Measurements from ENCODE around the gene BAIAP2L2. TPM values are rescaled to one million over a fixed set of nuclear protein-coding genes. Genes with fewer than 3 reads are reported as not detected.
A peak's percentile ranks its signal among the peaks of the same experiment; 100 is the strongest.

The BAIAP2L2 gene
- total RNA-seq, 1 donor from 2014 or later = not detected

DNA sequence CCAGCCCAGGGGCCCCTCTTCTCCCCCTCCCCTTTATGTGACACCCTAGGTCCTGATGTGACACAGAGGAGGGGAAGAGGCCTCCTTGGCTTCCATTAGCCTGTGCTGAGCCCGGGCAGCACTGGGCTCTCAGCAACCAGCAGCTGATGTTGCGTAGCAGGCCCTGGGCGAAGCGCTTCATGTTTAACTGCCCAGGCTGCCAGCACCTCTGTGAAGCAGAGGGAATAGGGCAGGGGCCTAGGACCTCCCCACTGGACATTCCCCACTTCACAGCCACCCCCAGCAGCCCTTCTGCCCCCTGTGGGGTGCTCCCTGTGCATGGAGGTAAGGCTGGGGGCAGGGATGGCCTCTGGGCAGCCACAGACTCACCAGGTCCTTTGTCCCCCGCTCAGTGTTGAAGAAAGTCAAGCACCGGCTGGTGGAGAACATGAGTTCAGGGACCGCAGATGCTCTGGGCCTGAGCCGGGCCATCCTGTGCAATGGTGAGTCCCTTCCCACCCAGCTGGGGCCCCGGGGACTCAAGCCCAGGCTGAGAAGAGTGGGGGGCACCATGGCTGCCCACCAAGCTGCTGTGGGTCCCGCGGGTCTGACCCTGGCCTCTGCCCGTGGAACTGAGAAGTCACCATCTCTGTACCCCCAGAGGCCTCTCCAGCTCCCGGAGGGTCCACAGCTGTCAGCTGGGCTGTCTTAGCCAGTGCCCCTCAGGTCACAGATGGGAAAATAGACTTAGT, 41.7 kb downstream of the BAIAP2L2 start:
- DNase-seq (ENCODE audit: low read depth in 2 of 2) = no peak

GRCh38 chr22:38067761-38068360, 42.6 kb downstream of the BAIAP2L2 start:
- no peak for DNase-seq (ENCODE audit: low read depth in 2 of 2)

DNA sequence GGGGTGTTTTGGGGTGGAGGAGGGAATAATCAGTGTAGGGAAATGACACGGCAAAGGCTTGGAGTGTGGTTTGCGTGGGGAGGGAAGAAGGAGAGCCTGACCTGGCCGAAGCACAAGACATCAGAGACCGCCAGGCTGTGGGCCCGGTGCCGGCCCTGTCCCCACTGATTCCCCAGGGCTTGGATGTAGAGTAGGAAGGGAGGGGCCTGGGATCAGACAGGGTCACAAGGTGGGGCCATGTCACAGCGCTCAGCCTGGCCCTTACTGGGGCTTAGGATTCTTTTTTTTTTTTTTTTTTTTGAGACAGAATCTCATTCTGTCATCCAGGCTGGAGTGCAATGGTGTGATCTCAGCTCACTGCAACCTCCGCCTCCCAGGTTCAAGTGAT, 43.5 kb downstream of the BAIAP2L2 start:
- no peak for DNase-seq (ENCODE audit: low read depth in 2 of 2)

- DNase-seq (ENCODE audit: low read depth in 2 of 2) = no peak
These were observed 44.0 kb downstream of the BAIAP2L2 start for GRCh38 chr22:38066381-38067027.

DNA sequence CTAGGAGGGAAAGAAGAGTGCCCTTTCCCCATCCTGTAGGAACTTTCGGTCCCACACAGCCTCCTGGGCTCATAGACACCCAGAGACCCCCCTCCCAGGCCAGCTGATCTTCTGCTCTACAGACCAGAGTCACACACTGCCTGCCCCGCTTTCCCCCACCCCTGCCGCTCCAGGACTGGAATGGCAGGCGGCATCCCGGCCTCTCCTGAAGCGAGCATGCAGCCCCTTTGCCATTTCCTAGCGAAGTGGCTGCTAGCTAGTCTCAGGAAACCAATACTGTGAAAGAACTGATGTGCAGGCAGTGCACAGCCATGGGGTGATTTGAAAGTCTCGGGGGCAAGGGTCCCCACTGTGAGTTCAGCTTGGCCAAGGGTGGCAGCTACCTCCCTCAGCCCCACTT, 44.9 kb downstream of the BAIAP2L2 start:
- DNase-seq (ENCODE audit: low read depth in 2 of 2) = no peak

DNA sequence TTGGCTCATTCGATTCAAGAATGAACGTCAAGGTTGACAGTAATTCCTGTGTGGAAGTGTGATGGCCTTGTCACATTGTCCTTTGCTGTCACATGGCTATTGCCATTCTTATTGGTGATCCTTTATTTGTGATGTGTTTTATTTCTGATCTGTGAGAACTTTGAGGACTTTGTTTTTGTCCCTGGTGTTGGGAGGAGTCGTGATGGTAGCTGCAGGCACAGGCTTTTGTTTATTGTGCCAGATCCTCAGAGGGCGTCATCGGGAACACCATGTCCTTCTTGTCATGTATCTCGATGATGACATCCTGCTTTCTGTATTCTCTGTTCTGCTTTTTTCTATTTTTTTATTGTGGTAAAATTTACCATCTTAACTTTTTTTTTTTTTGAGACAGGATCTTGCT, 47.7 kb downstream of the BAIAP2L2 start:
- no peak for DNase-seq (ENCODE audit: low read depth in 2 of 2)

DNA sequence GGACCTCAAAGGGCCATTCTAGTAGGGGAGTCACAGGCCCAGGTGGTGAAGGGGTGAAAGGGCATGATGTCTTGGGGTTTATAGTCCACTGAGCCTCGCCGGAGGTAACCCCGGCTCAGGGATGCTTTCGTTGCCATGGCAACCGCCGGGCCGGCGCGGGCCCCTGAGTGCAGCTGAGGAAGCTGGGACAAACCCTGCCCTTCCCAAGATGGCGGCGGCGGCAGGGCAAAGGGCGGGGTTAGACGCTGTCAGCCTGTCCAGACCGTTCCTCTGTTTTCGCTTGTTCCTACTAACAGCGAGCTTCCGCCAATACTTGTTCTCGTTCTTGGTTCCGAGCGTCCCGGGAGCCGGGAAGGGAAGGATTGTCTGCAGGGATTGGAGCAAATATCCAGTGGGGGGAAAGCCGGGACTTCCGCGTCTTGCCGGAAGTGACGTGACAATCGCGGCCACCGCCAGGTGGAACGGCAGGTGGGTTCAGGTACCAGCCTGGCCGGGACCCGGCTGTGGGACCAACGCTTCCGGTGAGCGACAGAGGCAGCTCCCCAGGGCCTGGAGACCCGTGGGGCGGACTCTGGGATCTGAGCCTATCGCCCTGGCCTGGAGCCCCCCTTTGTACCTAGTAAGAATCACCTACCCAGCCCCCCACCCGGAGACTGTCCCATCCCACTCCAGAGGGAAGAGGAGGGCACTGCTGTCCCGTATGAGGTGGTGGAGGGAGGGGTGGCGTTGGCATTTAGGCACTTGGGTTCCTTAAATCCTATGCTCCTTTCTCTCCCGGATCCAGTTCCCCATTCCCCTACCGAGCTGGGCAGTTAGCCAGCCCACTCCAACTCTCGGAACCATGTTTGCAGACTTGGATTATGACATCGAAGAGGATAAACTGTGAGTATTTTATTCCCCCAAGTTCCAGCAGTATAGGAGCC, 53.3 kb downstream of the BAIAP2L2 start, which contains the start of gene PICK1:
Gene PICK1, plus strand, starts transcription at position 436 of the 923 bp plus-strand sequence. Its CDS starts 406 bp downstream, at position 842.
- peak; percentile 84 for DNase-seq (ENCODE audit: low read depth in 2 of 2)

GRCh38 chr22:38051900-38052862, 58.3 kb downstream of the BAIAP2L2 start:
- DNase-seq (ENCODE audit: low read depth in 2 of 2) = peak; percentile 50 to 81

GRCh38 chr22:38051261-38051660, 59.2 kb downstream of the BAIAP2L2 start:
- no peak for DNase-seq (ENCODE audit: low read depth in 2 of 2)

- DNase-seq (ENCODE audit: low read depth in 2 of 2) = no peak
These were observed 59.8 kb downstream of the BAIAP2L2 start for GRCh38 chr22:38050720-38051119.

DNA sequence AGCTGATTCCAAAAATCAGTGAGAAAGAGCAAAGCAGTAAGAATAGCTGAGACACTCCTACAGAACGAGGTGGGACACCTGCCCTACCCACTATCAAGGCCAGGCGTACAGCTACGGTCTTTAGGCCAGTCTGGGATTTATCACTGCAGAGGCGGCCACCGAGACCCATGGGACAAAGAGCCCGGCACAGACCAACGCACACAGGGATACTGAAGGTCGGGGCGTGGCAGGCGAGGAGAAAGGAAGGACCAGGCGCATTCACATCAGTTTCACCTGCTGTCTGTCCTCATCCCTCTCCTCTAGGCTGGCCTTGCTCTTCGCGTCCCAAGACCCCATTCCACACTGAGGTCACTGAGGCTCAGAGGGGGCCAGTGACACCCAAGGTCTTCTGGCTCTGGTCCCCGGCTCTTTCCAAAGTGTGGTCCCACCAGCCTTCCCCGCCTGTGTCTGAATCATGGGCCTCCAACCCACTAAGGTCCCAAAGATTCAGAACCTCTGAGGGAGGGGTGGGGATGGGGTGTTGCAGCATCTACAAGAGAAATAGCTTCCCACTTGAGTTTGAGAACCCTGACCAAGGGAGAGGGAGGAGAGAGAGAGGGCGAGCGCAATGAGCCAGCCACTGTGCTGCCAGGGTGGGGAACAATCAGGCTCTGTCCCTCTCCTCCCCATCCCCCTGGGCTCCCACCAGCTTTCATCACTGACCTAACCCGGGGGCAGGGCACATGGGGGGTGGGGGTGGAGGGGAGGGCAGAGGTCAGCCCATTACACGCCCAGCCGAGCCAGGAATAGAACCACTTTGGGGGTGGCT, 60.5 kb downstream of the BAIAP2L2 start:
- DNase-seq (ENCODE audit: low read depth in 2 of 2) = no peak

- DNase-seq (ENCODE audit: low read depth in 2 of 2) = no peak
These were observed 64.3 kb downstream of the BAIAP2L2 start for GRCh38 chr22:38046070-38046748.

GRCh38 chr22:38043151-38044039, 67.1 kb downstream of the BAIAP2L2 start:
- no peak for DNase-seq (ENCODE audit: low read depth in 2 of 2)

GRCh38 chr22:38042488-38042790, 68.0 kb downstream of the BAIAP2L2 start:
- no peak for DNase-seq (ENCODE audit: low read depth in 2 of 2)

DNA sequence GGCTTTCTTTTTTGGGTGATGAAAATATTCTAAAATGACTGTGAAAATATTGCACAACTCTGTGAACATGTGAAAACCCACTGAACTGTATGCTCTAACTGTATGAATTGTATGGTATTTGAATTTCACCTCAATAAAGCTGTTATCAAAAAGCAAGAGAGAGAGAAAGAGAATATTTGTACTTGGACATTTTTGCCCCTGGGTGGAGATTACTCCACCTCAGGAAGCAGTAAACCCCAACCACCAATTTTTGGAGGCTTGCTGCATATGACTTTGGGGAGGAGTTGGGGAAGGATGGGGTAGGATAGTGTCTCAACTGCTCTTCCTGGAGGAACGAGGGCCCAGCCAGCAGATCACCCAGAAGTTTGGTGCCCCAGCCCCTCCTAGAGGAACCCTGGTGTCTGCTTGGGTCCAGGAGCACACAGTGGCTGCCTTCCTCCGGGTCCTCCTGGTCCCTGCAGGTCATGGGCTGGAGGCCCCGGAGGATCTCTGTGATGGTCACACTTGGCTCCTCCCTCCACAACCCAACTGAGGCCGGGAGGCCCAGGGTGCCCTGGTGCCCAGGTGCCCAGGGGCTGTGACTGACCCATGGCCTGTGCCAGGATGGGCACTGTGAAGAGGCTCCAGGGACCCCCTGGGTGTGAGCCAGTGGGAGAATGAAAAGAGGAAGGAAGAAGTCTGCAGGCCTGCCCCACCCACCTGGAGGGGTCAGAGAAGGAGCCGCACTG, 68.6 kb downstream of the BAIAP2L2 start:
- no peak for DNase-seq (ENCODE audit: low read depth in 2 of 2)

DNA sequence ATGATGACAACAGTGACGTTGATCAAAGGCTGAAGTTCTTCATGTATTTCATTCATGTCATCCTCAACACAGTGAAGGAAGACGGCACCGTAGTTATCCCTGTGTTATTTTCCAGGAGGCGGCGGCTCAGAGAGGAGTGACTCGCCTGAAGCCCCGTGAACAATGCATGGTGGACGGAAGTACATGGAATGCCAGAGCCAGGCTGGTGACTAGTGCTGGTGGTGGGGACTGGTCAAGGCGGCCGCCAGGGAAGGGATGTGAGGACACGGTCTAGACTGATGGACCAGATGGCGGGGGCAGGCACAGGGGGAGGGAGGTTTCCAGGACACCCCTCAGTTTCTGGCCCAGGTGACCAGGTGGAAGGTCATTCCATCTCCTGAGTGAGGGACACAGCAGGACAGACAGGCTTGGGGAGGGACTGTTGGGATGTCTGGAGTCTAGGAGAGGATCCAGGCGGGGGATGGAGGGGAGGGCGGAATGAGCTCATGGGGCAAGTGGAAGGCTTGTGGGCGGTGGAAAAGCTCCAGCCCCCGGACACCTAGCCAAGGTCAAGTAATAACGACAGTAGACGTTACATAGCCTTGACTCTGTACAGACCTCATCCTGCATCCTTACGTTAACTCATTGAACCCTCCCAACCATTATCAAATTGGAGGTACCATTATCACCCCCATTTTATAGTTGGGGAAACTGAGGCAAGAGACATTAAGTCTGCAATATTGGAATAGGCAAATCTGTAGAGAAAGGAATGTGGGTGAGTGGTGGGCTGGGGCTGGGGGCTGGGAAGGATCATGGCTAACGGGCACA, 69.3 kb downstream of the BAIAP2L2 start:
- DNase-seq (ENCODE audit: low read depth in 2 of 2) = peak in 1 of 2 donors; percentile 23
